ENCODE measurements around the gene ITM2B. TPM values are rescaled to one million over a fixed set of nuclear protein-coding genes. Genes with fewer than 3 reads are reported as not detected.

The ITM2B gene
- total and polyA plus RNA-seq, 10 of the 15 experiments (the other 5 are each of a cell fraction or from before 2014, with no cell fraction given) = 2.5 to 18.1 (median 4.9) TPM

DNA sequence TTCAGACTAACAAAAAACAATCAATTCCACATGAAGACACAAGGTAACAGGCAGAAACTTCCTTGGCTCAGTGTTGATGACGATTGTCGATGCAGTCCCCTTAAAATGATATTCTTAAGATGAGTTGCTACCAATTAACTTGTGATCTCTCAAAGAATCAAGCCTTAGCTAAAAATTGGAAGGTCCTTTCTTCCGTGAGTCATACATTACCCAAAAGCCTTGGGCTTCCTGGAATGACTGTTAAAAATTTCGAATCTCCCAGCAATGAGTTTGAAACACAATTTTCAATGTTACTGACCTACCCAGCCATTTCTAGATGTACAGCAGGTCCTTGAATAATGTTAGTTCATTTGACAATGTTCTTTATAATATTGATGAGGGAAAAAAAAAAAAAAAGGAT, 42.5 kb downstream of the ITM2B start (continued):
- TF ChIP-seq PAX5 (IDR thresholded peaks at IDR 0.05; ENCODE audit: borderline replicate concordance, low read depth, low read length) = no peak

DNA sequence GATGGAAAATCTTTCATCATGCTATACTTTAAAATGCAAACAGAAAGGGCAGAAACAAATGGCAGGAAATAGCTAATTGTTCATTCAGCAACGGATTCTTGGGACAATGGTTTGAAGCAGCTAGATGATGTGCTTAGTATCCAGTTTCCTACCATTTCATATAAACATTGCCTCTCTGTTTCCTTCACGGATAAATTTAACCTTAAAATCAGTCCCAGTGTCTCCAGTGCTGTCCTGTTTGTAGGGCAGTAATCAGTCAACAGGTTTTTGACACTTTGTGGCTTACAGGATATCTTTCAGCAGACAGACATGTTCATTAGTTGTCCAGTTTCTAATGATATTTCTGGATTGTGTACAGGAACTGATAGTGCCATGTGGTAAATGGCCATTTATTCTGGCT, 45.8 kb downstream of the ITM2B start:
- ChIA-PET CTCF (interaction anchor here (1.3 kb wide), 1 partner anchor 13 kb away, joined by 4 read pairs; no protein-coding TSS in a partner anchor), SMC1A (ENCODE audit: uncharacterized antibody, unreplicated experiment) (interaction anchor here (0.6 to 1.1 kb wide), 2 partner anchors 78 to 181 kb away, joined by 3 to 4 read pairs; no protein-coding TSS in a partner anchor), RAD21 (ENCODE audit: unreplicated experiment) (no interaction called here), POLR2A (interaction anchor here (1.0 kb wide), 1 partner anchor 33 kb away, joined by 3 read pairs; no protein-coding TSS in a partner anchor)
- H3K4me1 ChIP-seq (ENCODE audit: control insufficient read depth, insufficient read depth, low read length) = no peaks in the 10 kb centered on the region
- H4K20me1 ChIP-seq (ENCODE audit: control insufficient read depth, insufficient read depth) = no peaks in the 10 kb centered on the region
- H3K27me3 ChIP-seq (replicated peaks in 1 of 2; ENCODE audit: control insufficient read depth in 2 of 2, insufficient read depth in 2 of 2, low read length in 1 of 2) = peaks cover 0 to 11% of the 10 kb centered on the region in 2 experiments; a peak in 2 of 4 replicates
- no peaks in the 10 kb centered on the region for H3K79me2 ChIP-seq (ENCODE audit: control insufficient read depth, insufficient read depth, low read length)
- no peak for ATAC-seq
- H3K4me3 ChIP-seq = no peak overlapping the region
- DNase-seq (ENCODE audit: low read depth, low spot score) = no peak
- no peaks in the 10 kb centered on the region for H3K36me3 ChIP-seq (ENCODE audit: control insufficient read depth in 2 of 2, insufficient read depth in 2 of 2, low read length in 1 of 2)
- H3K4me2 ChIP-seq (ENCODE audit: control insufficient read depth, insufficient read depth) = no peak overlapping the region
- H3K27ac ChIP-seq (ENCODE audit: control insufficient read depth, insufficient read depth) = no peak overlapping the region
- in situ Hi-C loops (cut with MboI) = no loop called here
- H3K9me3 ChIP-seq (replicated peaks; ENCODE audit: control insufficient read depth, insufficient read depth, low read length) = no peaks in the 10 kb centered on the region
- 42% methylated on average over 2 of the region's 2 CpGs for WGBS (ENCODE audit: insufficient coverage, insufficient replicate concordance, low lambda C conversion rate, missing lambda C conversion rate)
- no peak for FAIRE-seq
- no peak overlapping the region for H2AFZ ChIP-seq (ENCODE audit: control insufficient read depth, low read depth, low read length)
- intact Hi-C loops (cut with micrococcal nuclease; ENCODE audit: unreplicated experiment) = no loop called here
- BruUV-seq (replicated peaks) = no TSS peak
- H3K9ac ChIP-seq (ENCODE audit: control insufficient read depth, insufficient read depth, low read length) = no peak overlapping the region
- TF ChIP-seq RCOR1 (conservative IDR thresholded peaks at IDR 0.05; ENCODE audit: low read depth, low read length) (no peak), SMC3 (IDR thresholded peaks at IDR 0.05; ENCODE audit: borderline replicate concordance, low read length) (no peak), NRF1 (conservative IDR thresholded peaks at IDR 0.05; ENCODE audit: low read depth, low read length) (no peak), ZBED1 (IDR thresholded peaks at IDR 0.05; ENCODE audit: borderline replicate concordance) (no peak), EED (IDR thresholded peaks at IDR 0.05; ENCODE audit: low read depth) (no peak), ASH2L (IDR thresholded peaks at IDR 0.05; ENCODE audit: borderline replicate concordance, low read depth) (no peak), TBL1XR1 (IDR thresholded peaks at IDR 0.05; ENCODE audit: low read depth, low read length) (no peak), NBN (IDR thresholded peaks at IDR 0.05) (no peak), YY1 (IDR thresholded peaks at IDR 0.05; ENCODE audit: low read depth, low read length) (no peak), SMAD1 (IDR thresholded peaks at IDR 0.05; ENCODE audit: low read depth, partially characterized antibody) (no peak), BRCA1 (IDR thresholded peaks at IDR 0.05; ENCODE audit: low read depth, low read length) (no peak), FOXK2 (IDR thresholded peaks at IDR 0.05) (no peak)
- TF ChIP-seq, protein P1, sequence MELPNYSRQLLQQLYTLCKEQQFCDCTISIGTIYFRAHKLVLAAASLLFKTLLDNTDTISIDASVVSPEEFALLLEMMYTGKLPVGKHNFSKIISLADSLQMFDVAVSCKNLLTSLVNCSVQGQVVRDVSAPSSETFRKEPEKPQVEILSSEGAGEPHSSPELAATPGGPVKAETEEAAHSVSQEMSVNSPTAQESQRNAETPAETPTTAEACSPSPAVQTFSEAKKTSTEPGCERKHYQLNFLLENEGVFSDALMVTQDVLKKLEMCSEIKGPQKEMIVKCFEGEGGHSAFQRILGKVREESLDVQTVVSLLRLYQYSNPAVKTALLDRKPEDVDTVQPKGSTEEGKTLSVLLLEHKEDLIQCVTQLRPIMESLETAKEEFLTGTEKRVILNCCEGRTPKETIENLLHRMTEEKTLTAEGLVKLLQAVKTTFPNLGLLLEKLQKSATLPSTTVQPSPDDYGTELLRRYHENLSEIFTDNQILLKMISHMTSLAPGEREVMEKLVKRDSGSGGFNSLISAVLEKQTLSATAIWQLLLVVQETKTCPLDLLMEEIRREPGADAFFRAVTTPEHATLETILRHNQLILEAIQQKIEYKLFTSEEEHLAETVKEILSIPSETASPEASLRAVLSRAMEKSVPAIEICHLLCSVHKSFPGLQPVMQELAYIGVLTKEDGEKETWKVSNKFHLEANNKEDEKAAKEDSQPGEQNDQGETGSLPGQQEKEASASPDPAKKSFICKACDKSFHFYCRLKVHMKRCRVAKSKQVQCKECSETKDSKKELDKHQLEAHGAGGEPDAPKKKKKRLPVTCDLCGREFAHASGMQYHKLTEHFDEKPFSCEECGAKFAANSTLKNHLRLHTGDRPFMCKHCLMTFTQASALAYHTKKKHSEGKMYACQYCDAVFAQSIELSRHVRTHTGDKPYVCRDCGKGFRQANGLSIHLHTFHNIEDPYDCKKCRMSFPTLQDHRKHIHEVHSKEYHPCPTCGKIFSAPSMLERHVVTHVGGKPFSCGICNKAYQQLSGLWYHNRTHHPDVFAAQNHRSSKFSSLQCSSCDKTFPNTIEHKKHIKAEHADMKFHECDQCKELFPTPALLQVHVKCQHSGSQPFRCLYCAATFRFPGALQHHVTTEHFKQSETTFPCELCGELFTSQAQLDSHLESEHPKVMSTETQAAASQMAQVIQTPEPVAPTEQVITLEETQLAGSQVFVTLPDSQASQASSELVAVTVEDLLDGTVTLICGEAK (IDR thresholded peaks at IDR 0.05; ENCODE audit: borderline replicate concordance) = no peak
- TF ChIP-seq, protein P2, sequence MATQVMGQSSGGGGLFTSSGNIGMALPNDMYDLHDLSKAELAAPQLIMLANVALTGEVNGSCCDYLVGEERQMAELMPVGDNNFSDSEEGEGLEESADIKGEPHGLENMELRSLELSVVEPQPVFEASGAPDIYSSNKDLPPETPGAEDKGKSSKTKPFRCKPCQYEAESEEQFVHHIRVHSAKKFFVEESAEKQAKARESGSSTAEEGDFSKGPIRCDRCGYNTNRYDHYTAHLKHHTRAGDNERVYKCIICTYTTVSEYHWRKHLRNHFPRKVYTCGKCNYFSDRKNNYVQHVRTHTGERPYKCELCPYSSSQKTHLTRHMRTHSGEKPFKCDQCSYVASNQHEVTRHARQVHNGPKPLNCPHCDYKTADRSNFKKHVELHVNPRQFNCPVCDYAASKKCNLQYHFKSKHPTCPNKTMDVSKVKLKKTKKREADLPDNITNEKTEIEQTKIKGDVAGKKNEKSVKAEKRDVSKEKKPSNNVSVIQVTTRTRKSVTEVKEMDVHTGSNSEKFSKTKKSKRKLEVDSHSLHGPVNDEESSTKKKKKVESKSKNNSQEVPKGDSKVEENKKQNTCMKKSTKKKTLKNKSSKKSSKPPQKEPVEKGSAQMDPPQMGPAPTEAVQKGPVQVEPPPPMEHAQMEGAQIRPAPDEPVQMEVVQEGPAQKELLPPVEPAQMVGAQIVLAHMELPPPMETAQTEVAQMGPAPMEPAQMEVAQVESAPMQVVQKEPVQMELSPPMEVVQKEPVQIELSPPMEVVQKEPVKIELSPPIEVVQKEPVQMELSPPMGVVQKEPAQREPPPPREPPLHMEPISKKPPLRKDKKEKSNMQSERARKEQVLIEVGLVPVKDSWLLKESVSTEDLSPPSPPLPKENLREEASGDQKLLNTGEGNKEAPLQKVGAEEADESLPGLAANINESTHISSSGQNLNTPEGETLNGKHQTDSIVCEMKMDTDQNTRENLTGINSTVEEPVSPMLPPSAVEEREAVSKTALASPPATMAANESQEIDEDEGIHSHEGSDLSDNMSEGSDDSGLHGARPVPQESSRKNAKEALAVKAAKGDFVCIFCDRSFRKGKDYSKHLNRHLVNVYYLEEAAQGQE (IDR thresholded peaks at IDR 0.05; ENCODE audit: low read depth, low read length) = no peak
- TF ChIP-seq, protein P3, sequence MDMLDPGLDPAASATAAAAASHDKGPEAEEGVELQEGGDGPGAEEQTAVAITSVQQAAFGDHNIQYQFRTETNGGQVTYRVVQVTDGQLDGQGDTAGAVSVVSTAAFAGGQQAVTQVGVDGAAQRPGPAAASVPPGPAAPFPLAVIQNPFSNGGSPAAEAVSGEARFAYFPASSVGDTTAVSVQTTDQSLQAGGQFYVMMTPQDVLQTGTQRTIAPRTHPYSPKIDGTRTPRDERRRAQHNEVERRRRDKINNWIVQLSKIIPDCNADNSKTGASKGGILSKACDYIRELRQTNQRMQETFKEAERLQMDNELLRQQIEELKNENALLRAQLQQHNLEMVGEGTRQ (IDR thresholded peaks at IDR 0.05; ENCODE audit: borderline replicate concordance, low read depth, low read length) = no peak

Data from GM12878 (cell line).